A549 (cell line): ENCODE results near the gene CIB4. TPM values are rescaled to one million over a fixed set of nuclear protein-coding genes. Genes with fewer than 3 reads are reported as not detected.

Experiments used
- ATAC-seq, 2 experiments: fragments of 200-7000 bp in 1 of 2; fragments of >200 bp in 1 of 2; cut with Nextera tagmentation in 1 of 2; cut with Tn5 transposase in 1 of 2; 3 replicates each; pipeline versions ENCODE4 v1.8.0 to v1.9.1; 2018 to 2020; ENCODE audit warnings: mild to moderate bottlenecking in 1 of 2, moderate library complexity in 1 of 2
- CTCF ChIA-PET: fragments of 300-600 bp; sonication (Branson Sonifier 250); formaldehyde crosslinking; extraction: SDS; loops from one replicate; lab custom pipeline; 2021; ENCODE audit warnings: antibody characterized with exemption, inconsistent platforms; lab: Yijun Ruan, JAX
- POLR2A ChIA-PET: fragments of 350-600 bp; formaldehyde crosslinking; extraction: SDS; loops from one replicate; lab custom pipeline; 2021; ENCODE audit warnings: antibody characterized with exemption, inconsistent platforms; lab: Yijun Ruan, JAX
- DNase-seq, 2 experiments: peaks; one replicate each; pipeline versions ENCODE4 v3.0.0 to v3.0.0-alpha.2; 2011 to 2016; ENCODE audit warnings: low read depth in 1 of 2, low spot score in 1 of 2
- FAIRE-seq: peaks from 2 replicates; lab custom pipeline; 2011; peaks lifted over from hg19 to GRCh38; lab: Jason Lieb, UNC
- H3K27ac ChIP-seq, 2 experiments: fragments of >200 bp; sonication (Bioruptor Twin); formaldehyde crosslinking; 3 replicates each; pipeline ENCODE4 v1.5.1; 2016 to 2017
- H3K4me1 ChIP-seq: fragments of >200 bp; sonication (Bioruptor Twin); formaldehyde crosslinking; 3 replicates; pipeline ENCODE4 v1.6.1; 2016
- H3K4me2 ChIP-seq: fragments of >200 bp; sonication (Bioruptor Twin); formaldehyde crosslinking; 3 replicates; pipeline ENCODE4 v1.6.1; 2016
- H3K4me3 ChIP-seq: fragments of >200 bp; sonication (Bioruptor Twin); formaldehyde crosslinking; 3 replicates; pipeline ENCODE4 v1.5.1; 2016
- H3K9me3 ChIP-seq: fragments of >200 bp; sonication (Bioruptor Twin); formaldehyde crosslinking; 3 replicates; pipeline ENCODE4 v1.6.1; 2016
- BCL3 ChIP-seq: fragments of >200 bp; sonication (Bioruptor Twin); formaldehyde crosslinking; IDR thresholded peaks from 3 replicates; pipeline ENCODE4 v1.6.1; 2016
- BHLHE40 ChIP-seq: IDR thresholded peaks from 2 replicates; pipeline ENCODE4 v1.6.1; 2012; ENCODE audit warnings: low read depth, low read length, inconsistent platforms
- CHD4 ChIP-seq: fragments of 200-600 bp; sonication (generic); IDR thresholded peaks from 2 replicates; pipeline ENCODE4 v1.6.1; 2016; ENCODE audit warnings: antibody characterized with exemption, mild to moderate bottlenecking, borderline replicate concordance
- CTCF ChIP-seq: fragments of >200 bp; sonication (Bioruptor Twin); formaldehyde crosslinking; IDR thresholded peaks from 3 replicates; pipeline ENCODE4 v1.5.1; 2016
- EHF ChIP-seq: fragments of 250-450 bp; sonication (Bioruptor Pico); IDR thresholded peaks from 2 replicates; pipeline ENCODE4 v1.5.0; 2020; ENCODE audit warnings: mild to moderate bottlenecking
- ESRRA ChIP-seq: fragments of 150-350 bp; IDR thresholded peaks from 2 replicates; pipeline ENCODE4 v1.6.1; 2014; ENCODE audit warnings: mild to moderate bottlenecking, low read length, borderline replicate concordance
- FOSB ChIP-seq: fragments of 250-450 bp; sonication (Bioruptor Pico); IDR thresholded peaks from 2 replicates; pipeline ENCODE4 v1.5.0; 2020; ENCODE audit warnings: mild to moderate bottlenecking, moderate library complexity
- GATA3 ChIP-seq: IDR thresholded peaks from 2 replicates; pipeline ENCODE4 v1.6.1; 2012; ENCODE audit warnings: borderline replicate concordance
- HDAC2 ChIP-seq: fragments of 200-600 bp; sonication (generic); IDR thresholded peaks from 2 replicates; pipeline ENCODE4 v1.6.1; 2016
- HOXA7 ChIP-seq: fragments of 250-450 bp; sonication (Bioruptor Pico); IDR thresholded peaks from 2 replicates; pipeline ENCODE4 v1.5.0; 2020; ENCODE audit warnings: mild to moderate bottlenecking, moderate library complexity
- KDM1A ChIP-seq: fragments of 200-600 bp; sonication (generic); IDR thresholded peaks from 2 replicates; pipeline ENCODE4 v1.6.1; 2016; ENCODE audit warnings: low read depth, mild to moderate bottlenecking
- MAFK ChIP-seq: fragments of 450-650 bp; IDR thresholded peaks from 2 replicates; pipeline ENCODE4 v1.6.1; 2014; ENCODE audit not compliant: partially characterized antibody
- MAX ChIP-seq: IDR thresholded peaks from 2 replicates; pipeline ENCODE4 v1.6.1; 2012
- NR3C1 ChIP-seq: fragments of >200 bp; sonication (Bioruptor Twin); formaldehyde crosslinking; IDR thresholded peaks from 3 replicates; pipeline ENCODE4 v1.6.1; 2017
- POLR2AphosphoS2 ChIP-seq: conservative IDR thresholded peaks from 2 replicates; pipeline ENCODE4 v1.6.1; 2012; ENCODE audit warnings: low read length, improper control_type of control experiment, inconsistent platforms
- RAD21 ChIP-seq, 2 experiments: fragments of >200 bp in 1 of 2; sonication (Bioruptor Twin) in 1 of 2; formaldehyde crosslinking in 1 of 2; IDR thresholded peaks in 1 of 2; conservative IDR thresholded peaks in 1 of 2; 2 replicates in 1 of 2; 3 replicates in 1 of 2; pipeline ENCODE4 v1.6.1; 2012 to 2018; ENCODE audit warnings: inconsistent platforms in 1 of 2
- RCOR1 ChIP-seq: fragments of 150-350 bp; IDR thresholded peaks from 2 replicates; pipeline ENCODE4 v1.6.1; 2014; ENCODE audit warnings: antibody characterized with exemption, low read length, low read depth
- SMC3 ChIP-seq: fragments of >200 bp; sonication (Bioruptor Twin); formaldehyde crosslinking; IDR thresholded peaks from 3 replicates; pipeline ENCODE4 v1.6.1; 2018; ENCODE audit warnings: inconsistent platforms
- ZC3H11A ChIP-seq: fragments of 450-650 bp; IDR thresholded peaks from 2 replicates; pipeline ENCODE4 v1.6.1; 2014; ENCODE audit warnings: antibody characterized with exemption, mild to moderate bottlenecking
- WGBS: methylation state at CpG from one replicate; pipeline ENCODE4 v1.1.6; 2017; ENCODE audit errors: missing lambda C conversion rate; 5-methylcytosine and 5-hydroxymethylcytosine counted together
- polyA plus RNA-seq, 4 experiments: library from polyadenylated mRNA; depleted of rRNA in 3 of 4; stranded (reverse); fragments of >200 nt; fragmentation: RNase III in 1 of 4; extraction: RNeasy Plus Mini Kit Qiagen cat#74134 plus additional on column Dnase treatment in 1 of 4; gene quantifications; 2 replicates in 3 of 4; 3 replicates in 1 of 4; pipeline ENCODE4 v1.2.3, GENCODE V29; 2011 to 2017

CIB4 gene
- polyA plus RNA-seq, 2 of the 4 experiments (the other 2 are of a cell fraction), result 0.30 to 1.0 TPM

- POLR2A ChIA-PET, result no interaction called here
- H3K4me1 ChIP-seq, result peaks cover 16% of the 10 kb centered on the region
- CTCF ChIA-PET, result interaction anchor here (0.7 to 18.4 kb wide), 26 partner anchors 10 to 470 kb away, joined by 3 to 736 read pairs (median 4); partner anchors contain the start of genes CIB4 and KCNK3
- ATAC-seq, result peak in 1 of 2 experiments; percentile 78; a peak in 3 of 6 replicates
- H3K27ac ChIP-seq, result peak overlapping the region in 1 of 2 experiments; percentile 73; a peak in 3 of 6 replicates
- WGBS, result 51% methylated on average over 10 of the region's 10 CpGs
- no peaks in the 10 kb centered on the region for H3K9me3 ChIP-seq
- H3K4me2 ChIP-seq, result no peak overlapping the region
- TF ChIP-seq CTCF (peak; percentile 47), SMC3 (peak; percentile 74), HDAC2 (no peak), RAD21 (conservative IDR thresholded peaks at IDR 0.05 in 1 of 2, IDR thresholded peaks at IDR 0.05 in 1 of 2) (peak; percentile 62 to 67)
- H3K4me3 ChIP-seq, result no peak overlapping the region
- no peak for FAIRE-seq
- DNase-seq, result peak in 1 of 2 experiments; percentile 60
Observed at GRCh38 chr2:26615336-26615859, 25.8 kb downstream of the CIB4 start.

GRCh38 chr2:26614216-26615138 lies 26.7 kb downstream of the CIB4 start:
- no peak for DNase-seq
- peaks cover 21% of the 10 kb centered on the region for H3K4me1 ChIP-seq
- CTCF ChIA-PET, result interaction anchor here (0.7 to 18.4 kb wide), 21 partner anchors 9 to 471 kb away, joined by 3 to 736 read pairs (median 3); partner anchors contain the start of genes CIB4 and KCNK3
- no peak for TF ChIP-seq CHD4
- no peak for TF ChIP-seq BCL3
- no peak for TF ChIP-seq ESRRA
- no peak for TF ChIP-seq EHF (CRISPR knock-in tag)
- no peak for TF ChIP-seq POLR2AphosphoS2
- no peak for TF ChIP-seq MAFK
- no peak for TF ChIP-seq RCOR1
- no peak for TF ChIP-seq ZC3H11A
- TF ChIP-seq, all 56 proteins: peak for 0
- Histone ChIP-seq H3K9me3 (no peaks in the 10 kb centered on the region), H3K4me2 (no peak overlapping the region), H3K4me3 (no peak overlapping the region), H3K27ac (peak overlapping the region in 1 of 2 experiments; percentile 73; a peak in 3 of 6 replicates)
- POLR2A ChIA-PET, result no interaction called here
- FAIRE-seq, result no peak
- no peak for ATAC-seq
- WGBS, result 84% methylated on average over 18 of the region's 18 CpGs

- H3K4me1 ChIP-seq, result peaks cover 21% of the 10 kb centered on the region
- ChIA-PET POLR2A (no interaction called here), CTCF (interaction anchor here (1.3 to 18.4 kb wide), 5 partner anchors 8 to 125 kb away, joined by 4 to 736 read pairs (median 5); no protein-coding TSS in a partner anchor)
- 68% methylated on average over 13 of the region's 13 CpGs for WGBS
- DNase-seq (no peak), ATAC-seq (no peak; a peak in 1 of 6 replicates), FAIRE-seq (no peak)
- H3K4me3 ChIP-seq, result no peak overlapping the region
- no peaks in the 10 kb centered on the region for H3K9me3 ChIP-seq
- TF ChIP-seq MAX (no peak), NR3C1 (no peak), KDM1A (no peak), BHLHE40 (no peak), HOXA7 (CRISPR knock-in tag) (no peak), FOSB (CRISPR knock-in tag) (no peak), CHD4 (no peak), GATA3 (no peak), ESRRA (no peak)
- no peak overlapping the region for H3K4me2 ChIP-seq
- H3K27ac ChIP-seq, result peak overlapping the region in 1 of 2 experiments; percentile 73; a peak in 3 of 6 replicates
Observed at GRCh38 chr2:26613241-26614215, 27.6 kb downstream of the CIB4 start.
